NOMO-1 treated with dmso at 0.1 percent for 144 hours (cell line): ENCODE results near the gene PIH1D2.
A peak's percentile ranks its signal among the peaks of the same experiment; 100 is the strongest.
"Not testable (repeated sequence)": the region's sequence is repeated elsewhere in the genome, so short reads cannot be mapped to it uniquely, and the experiment has no call there.

Source experiments
- DNase-seq: peaks from one replicate; lab custom pipeline; 2025; ENCODE audit not compliant: unreplicated experiment; lab: John Stamatoyannopoulos, UW

PIH1D2 gene

DNA sequence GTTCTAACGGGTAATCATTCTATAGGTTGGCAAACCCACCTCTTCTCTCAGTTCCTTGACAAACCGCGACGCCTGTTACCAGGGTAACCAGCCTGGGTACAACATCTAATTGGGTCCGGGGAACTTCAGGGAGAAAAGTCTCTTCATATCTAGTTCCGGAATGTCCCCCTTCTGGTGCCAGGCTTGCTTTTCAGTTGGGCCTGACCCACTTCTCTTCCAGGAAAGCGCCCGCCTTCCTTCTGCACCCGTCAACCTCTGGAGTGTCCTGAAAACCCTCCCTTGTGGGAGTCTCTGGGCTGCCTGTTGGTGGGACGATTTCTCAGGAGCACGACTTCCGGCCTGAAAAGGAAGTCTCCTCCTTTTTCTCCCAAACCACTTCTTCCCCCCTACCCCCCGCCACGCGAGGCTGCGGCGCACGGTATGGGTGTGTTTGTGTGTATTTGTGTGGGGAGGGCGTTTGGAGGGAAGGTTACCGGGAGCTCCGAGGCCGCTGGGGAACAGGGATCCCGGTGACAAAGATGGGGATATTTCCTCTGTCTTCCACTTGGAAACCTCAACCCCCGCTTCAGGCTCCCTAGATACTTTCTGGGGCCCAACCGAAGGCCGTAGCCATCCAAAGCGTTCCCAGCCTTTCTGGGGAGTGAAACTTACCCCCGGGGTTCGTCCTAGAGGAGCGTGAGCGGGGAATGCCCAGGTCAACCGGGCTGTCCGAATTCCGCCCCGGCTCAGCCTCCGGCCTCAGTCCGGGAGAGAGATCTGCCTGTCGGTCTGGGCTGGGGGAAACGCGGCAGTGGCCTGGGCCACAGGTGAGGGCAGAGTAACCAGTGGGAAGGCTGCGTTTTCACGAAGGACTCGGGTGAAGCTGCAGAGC lies at the start of gene PIH1D2, which contains the start of gene NKAPD1:
TSS of gene PIH1D2 (minus strand) at position 77 of the 871 bp plus-strand sequence. CDS start 843 bp downstream, outside the sequence.
TSS of gene NKAPD1 (plus strand) at position 359 of the 871 bp plus-strand sequence. CDS start 1,276 bp downstream, outside the sequence.
- DNase-seq: peak; percentile 73

DNA sequence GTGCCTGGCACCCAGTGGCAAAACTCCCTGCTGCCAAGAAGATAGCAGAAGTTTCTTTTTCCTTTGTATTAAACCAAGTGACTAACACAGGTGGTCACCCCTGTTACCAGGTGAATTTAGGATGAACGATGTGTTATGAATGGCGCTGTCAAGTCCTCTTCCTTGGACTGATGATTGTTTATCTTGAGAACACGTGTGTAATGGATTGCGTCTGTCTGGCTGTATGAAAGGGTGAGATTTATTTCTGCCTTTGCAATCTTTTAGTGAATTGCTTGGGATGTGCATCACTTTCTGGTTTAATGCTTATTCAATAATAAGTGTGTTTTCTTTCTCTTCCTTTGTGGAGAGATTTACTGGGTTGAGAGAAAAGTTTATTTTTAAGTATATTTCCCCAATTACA lies 49.3 kb upstream of the PIH1D2 start:
- DNase-seq: no peak

- no peak for DNase-seq
These were observed 48.3 kb upstream of the PIH1D2 start for GRCh38 chr11:112121981-112122615.

GRCh38 chr11:112118176-112118575 lies 44.4 kb upstream of the PIH1D2 start:
- DNase-seq: no peak

DNA sequence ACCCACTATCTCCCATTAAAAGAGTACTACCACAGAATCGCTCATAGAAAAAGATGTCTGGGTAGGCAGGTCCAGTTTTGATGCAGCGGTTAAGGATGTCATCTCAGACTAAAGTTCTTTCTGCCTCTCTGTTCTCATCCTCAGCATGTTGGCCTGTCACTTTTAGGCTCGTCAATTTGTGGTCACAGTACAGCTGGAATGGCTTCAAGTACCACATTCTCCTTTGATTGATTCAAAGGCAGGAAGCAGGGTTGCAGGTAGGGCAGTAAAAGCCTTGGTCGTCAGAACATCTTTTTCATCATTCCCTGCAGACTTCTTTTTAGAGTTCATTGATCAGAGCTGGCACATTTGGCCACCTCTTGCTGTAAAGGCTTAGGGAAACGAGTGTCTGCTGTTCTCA lies 41.6 kb upstream of the PIH1D2 start:
- no peak for DNase-seq

GRCh38 chr11:112114460-112114859 lies 40.6 kb upstream of the PIH1D2 start:
- DNase-seq: no peak

- DNase-seq: peak; percentile 42
These were observed 40.0 kb upstream of the PIH1D2 start for GRCh38 chr11:112113539-112114457.

DNA sequence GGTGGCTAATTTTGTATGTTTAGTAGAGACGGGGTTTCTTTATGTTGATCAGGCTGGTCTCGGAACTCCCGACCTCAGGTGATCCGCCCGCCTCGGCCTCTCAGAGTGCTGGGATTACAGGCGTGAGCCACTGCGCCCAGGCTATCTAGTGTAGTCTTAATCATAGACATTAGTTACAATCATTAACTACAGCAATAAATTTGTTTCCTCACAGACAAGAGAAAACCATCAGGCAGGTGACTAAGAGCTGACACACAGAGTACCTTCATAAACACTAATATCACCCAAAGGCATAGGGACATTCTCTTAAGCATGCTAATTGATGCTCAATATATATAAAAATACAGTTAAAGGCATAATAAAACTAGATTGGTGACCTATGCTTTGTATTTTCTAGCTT lies 32.3 kb upstream of the PIH1D2 start:
- DNase-seq: no peak

DNA sequence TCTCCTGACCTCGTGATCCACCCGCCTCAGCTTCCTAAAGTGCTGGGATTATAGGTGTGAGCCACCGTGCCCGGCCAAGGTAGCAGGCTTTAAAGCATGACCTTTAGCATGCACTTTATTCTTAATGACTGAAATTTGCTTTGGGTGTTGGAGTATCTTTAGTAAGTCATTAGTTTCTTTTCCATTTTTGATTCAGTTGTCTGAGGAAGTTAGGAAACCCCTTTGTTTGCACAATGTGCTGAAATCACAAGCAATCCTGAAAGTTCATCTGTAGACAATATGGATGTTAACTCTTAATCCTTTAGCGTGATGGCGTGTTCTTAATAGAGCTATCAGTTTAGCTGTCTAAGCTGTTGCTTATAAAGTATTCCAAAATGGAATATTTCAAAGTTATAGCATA lies 29.6 kb upstream of the PIH1D2 start:
- DNase-seq: no peak

GRCh38 chr11:112100462-112100861 lies 26.6 kb upstream of the PIH1D2 start:
- no peak for DNase-seq

DNA sequence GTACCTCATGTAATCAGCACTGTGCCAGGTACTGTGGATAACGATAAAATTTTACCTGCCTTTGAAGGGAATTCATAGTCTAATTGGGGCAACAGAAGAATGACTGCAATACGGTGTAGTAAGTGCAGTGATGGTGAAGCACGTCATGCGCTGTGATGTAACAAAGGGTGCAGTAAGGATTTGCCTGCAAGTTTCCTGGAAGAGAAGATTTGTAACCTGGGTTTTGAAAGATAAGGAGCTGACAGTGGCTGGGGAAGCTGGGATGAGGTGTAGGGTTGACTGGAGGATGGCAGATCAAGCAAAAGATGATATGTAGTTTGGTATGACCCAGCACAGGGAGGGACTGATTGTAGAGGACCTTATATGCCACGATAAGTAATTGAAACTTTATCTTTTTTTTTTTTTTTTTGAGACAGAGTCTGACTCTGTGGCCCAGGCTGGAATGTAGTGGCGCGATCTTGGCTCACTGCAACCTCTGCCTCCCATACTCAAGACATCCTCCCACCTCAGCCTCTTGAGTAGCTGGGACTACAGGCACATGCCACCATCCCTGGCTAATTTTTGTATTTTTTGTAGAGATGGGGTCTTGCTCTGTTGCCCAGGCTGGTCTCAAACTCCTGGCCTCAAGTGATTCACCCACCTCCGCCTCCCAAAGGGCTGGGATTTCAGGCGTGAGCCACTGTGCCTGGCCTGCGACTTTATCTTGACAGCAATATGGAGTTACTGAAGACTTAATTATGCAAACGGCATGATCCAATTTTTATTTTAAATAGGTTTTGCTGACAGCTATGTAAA lies 24.1 kb upstream of the PIH1D2 start:
- DNase-seq: no peak

DNA sequence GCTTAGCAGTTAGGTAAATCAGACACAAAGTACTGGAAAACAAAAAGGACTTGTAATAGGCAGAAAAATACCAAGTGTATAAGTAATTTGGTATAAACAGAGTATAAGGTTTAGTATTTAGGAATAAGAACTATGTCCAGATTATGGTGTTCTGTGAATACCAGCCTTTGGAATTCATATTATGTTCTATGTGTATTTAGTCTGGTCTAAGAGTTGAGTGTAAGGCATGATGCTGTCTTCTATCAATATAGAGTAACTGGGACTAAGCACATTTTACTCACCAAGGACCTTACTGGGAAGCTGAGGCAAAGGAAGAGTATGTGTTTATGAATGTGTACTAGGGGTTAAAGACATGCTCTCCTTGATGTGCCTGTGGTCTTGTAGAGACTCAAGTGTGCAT lies 22.4 kb upstream of the PIH1D2 start:
- no peak for DNase-seq

GRCh38 chr11:112095302-112095701 lies 21.5 kb upstream of the PIH1D2 start:
- DNase-seq: not testable (repeated sequence)

DNA sequence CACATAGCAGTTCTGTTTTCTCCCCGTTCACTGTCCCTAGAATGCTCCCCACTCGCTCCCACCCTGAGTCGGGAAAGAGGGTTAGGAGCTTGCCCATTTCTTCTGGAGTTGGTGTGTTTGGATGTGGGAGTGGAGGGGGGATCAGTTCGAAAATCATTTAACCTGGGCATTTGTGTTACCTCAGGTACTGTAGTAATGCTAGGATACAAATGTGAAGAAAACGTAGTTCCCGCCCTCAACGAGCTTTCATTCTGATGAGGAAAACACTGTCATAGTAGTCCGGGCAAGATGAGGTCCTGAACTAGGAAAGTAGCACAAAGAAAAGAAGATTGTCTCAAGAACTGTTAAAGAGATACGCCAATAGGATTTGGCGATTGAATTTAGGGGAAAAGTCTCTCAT lies 13.4 kb upstream of the PIH1D2 start:
- no peak for DNase-seq

DNA sequence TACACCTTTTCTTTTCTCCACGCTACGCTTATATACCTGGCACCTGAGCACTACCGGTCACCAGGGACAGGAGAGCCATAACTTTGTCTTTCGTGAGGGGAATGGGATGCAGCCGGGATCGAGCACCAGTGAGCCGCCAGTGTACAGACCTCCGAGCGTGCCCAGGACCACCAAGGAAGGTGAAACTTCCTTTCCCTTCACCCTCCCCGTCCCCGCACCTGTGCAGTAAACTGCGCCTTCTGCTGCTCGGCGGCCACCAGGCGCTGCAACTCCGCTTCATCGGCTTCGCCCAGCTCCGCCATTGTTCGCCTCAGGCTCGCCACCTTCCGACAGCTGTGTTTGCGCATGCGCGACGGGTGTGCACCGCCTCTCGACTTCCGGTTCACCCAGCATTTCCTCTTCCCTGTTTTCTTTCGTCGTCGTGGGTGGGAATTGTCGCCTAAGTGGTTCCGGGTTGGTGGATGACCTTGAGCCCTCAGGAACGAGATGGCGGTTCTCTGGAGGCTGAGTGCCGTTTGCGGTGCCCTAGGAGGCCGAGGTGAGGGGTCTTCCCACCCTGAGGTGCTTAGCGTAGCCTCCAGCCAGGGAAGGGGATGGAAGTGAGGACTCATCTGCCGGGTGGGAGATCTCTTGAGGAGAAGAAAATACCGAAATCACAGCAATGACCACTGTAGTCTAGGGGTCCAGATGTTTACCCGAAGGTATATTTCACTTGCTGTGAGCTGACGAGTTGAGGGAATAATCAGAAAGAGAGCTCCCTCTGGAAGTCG lies 12.8 kb upstream of the PIH1D2 start, which contains the start of the genes SDHD and TIMM8B:
TSS of gene SDHD (plus strand) at position 452 of the 770 bp plus-strand sequence. CDS start at position 487, 35 bp downstream.
TSS of gene TIMM8B (minus strand) at position 335 of the 770 bp plus-strand sequence. CDS start at position 302, 33 bp downstream.
- peak; percentile 98 for DNase-seq

DNA sequence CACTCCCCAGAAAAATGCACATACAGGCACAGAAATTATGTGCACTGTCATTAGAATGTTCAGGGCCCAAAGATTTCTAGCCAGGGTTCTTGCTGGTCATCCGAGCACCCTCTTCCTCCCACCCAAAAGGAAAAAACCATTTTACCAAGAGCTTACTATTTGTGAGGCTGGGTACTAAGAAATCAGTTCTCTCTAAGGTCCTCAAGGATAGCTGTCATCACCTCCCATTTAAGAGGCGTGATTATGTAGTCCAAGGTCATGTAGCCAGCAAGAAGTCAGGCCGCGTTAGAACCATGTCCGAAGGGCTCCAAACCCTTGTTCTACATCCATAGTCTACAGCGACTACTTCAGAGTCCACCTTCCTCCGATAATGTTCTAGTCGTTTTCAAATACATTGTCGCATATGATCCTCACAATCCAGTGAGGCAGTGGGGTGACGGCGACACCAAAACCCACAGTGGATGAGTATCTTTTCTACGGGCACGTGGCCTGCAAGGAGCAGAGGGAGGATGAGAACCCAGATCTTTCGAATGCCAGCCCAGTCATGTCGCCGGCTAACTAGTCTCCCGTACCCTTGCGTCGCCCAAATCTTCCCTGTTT lies 12.1 kb upstream of the PIH1D2 start:
- no peak for DNase-seq

DNA sequence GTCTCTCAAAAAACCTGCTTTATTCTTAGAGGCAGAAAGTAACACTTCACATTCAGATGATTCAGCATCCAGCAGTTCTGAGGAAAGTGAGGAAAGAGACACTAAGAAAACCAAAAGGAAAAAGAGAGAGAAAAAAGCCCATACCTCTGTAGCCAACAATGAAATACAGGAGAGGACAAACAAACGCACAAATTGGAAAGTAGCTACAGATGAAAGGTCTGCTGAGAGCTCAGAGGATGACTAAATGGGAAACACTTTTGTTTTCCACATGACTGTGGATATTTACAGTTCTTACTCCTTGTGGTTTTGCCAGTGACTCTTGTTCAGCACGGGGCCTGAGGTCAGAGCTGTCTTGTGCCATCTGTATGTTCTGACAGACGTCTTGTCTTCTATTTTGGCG lies 8.9 kb upstream of the PIH1D2 start:
- DNase-seq: no peak

DNA sequence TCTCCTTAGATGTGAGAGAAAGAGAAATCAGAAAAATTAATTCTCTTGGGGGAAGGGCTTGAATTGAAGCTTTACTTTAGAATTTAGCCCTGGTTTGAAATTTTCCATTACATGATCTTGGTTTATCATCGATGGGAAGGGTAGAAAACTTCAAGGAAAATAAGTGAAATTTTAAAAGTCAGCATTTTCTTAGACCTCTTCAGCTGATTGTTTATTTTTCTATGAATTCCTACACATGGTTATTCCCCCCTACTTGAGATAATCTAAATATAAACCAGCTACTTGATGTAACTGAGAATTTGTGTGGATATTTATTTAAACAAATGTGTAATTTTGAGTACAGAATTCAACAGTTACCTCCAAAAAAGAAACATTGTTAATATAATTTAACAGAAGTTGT lies 10.9 kb downstream of the PIH1D2 start:
- DNase-seq: no peak

- no peak for DNase-seq
These were observed 15.7 kb downstream of the PIH1D2 start for GRCh38 chr11:112058103-112058502.
